ENCODE measurements around the gene TICAM2.

DNA sequence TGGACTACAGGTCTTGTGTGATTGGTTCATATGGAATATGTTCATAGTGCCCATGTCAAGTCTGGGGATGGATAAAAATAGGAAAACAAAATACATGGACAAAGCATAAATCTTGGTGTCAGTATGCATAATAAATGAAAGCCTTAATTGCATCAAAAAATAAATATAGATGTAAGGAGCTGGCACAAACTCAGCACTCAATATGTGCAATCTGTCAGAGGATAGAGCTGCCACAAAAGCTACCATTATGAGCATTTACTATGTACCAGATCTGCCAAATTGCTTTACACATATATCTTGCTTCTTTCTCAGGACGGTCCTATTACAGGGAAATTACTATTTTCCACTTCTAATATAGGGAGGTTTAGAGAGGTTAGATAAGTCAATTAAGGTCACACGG is 41.8 kb upstream of the TICAM2 start:
- TF ChIP-seq, protein P1, sequence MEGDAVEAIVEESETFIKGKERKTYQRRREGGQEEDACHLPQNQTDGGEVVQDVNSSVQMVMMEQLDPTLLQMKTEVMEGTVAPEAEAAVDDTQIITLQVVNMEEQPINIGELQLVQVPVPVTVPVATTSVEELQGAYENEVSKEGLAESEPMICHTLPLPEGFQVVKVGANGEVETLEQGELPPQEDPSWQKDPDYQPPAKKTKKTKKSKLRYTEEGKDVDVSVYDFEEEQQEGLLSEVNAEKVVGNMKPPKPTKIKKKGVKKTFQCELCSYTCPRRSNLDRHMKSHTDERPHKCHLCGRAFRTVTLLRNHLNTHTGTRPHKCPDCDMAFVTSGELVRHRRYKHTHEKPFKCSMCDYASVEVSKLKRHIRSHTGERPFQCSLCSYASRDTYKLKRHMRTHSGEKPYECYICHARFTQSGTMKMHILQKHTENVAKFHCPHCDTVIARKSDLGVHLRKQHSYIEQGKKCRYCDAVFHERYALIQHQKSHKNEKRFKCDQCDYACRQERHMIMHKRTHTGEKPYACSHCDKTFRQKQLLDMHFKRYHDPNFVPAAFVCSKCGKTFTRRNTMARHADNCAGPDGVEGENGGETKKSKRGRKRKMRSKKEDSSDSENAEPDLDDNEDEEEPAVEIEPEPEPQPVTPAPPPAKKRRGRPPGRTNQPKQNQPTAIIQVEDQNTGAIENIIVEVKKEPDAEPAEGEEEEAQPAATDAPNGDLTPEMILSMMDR (IDR thresholded peaks at IDR 0.05; ENCODE audit: low read depth, low read length) = no peak
- TF ChIP-seq EZH2phosphoT487 (IDR thresholded peaks at IDR 0.05; ENCODE audit: low read depth) = no peak
